IPS-18c (cell line): ENCODE measurements around the gene HOXD12.

ENCODE experiments used
- H3K4me3 ChIP-seq: 2 replicates; pipeline ENCODE4 v1.7.0; 2013; ENCODE audit warnings: low read depth, mild to moderate bottlenecking, low read length, moderate library complexity; ENCODE audit not compliant: insufficient read depth
- H3K9me3 ChIP-seq: one replicate; pipeline ENCODE4 v1.6.1; 2013; ENCODE audit warnings: mild to moderate bottlenecking, low read length, moderate library complexity; ENCODE audit not compliant: control insufficient read depth, insufficient read depth

HOXD12 gene

GRCh38 chr2:176146645-176147044, 47.0 kb downstream of the HOXD12 start:
- peaks cover 3% of the 10 kb centered on the region for H3K9me3 ChIP-seq
- no peak overlapping the region for H3K4me3 ChIP-seq

GRCh38 chr2:176147210-176147799, 47.7 kb downstream of the HOXD12 start:
- Histone ChIP-seq H3K4me3 (no peak overlapping the region), H3K9me3 (peaks cover 3% of the 10 kb centered on the region)

GRCh38 chr2:176147800-176148496, 48.4 kb downstream of the HOXD12 start:
- H3K4me3 ChIP-seq = no peak overlapping the region

GRCh38 chr2:176148751-176149421, 49.3 kb downstream of the HOXD12 start:
- peaks cover 3% of the 10 kb centered on the region for H3K9me3 ChIP-seq
- H3K4me3 ChIP-seq = no peak overlapping the region

More at GRCh38 chr2:176147800-176148496, 48.4 kb downstream of the HOXD12 start:
- H3K9me3 ChIP-seq = peaks cover 3% of the 10 kb centered on the region

GRCh38 chr2:176149481-176149938, 49.9 kb downstream of the HOXD12 start:
- H3K9me3 ChIP-seq = peaks cover 3% of the 10 kb centered on the region
- no peak overlapping the region for H3K4me3 ChIP-seq

GRCh38 chr2:176149939-176150583, 50.5 kb downstream of the HOXD12 start:
- H3K4me3 ChIP-seq = no peak overlapping the region
- H3K9me3 ChIP-seq = peaks cover 3% of the 10 kb centered on the region

- Histone ChIP-seq H3K9me3 (no peaks in the 10 kb centered on the region), H3K4me3 (no peak overlapping the region)
Measured at GRCh38 chr2:176150584-176151441, 51.2 kb downstream of the HOXD12 start.

GRCh38 chr2:176151442-176152287, 52.1 kb downstream of the HOXD12 start, which contains the start of gene HOXD4:
Gene HOXD4 (plus strand): TSS chr2:176151550. CDS start chr2:176151634, 84 bp downstream.
- H3K4me3 ChIP-seq = no peak within 1 kb of the TSS
- no peaks in the 10 kb centered on the region for H3K9me3 ChIP-seq
